ENCODE measurements around the gene C6orf52. TPM values are rescaled to one million over a fixed set of nuclear protein-coding genes. Genes with fewer than 3 reads are reported as not detected.

The C6orf52 gene
- total and polyA plus RNA-seq, 2 donors (not counting 3 experiments of a cell fraction or from before 2014, with no cell fraction given) = 0.54 TPM; not detected in 1

DNA sequence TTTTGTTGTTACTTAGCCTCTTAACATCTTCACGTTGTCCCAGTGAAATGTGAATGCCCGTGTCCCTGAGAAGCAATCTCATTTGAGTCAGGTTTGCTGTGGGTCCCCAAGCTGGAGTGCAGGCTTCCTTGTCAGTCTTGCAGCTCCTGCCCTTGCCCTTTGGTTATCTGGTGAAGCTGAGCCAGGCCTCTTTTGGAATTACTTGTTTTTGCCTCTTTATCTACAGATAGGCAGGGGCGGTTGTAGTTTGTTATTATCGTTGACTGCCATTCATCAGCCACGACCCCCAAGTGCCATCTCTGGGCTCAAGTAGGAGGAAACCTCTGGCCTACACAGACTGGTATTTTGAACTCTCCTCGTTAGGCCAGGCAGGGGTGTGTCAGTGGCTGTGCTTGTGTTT, 30.6 kb upstream of the C6orf52 start:
- ChIA-PET CTCF (no interaction called here), POLR2A (no interaction called here)
- intact Hi-C loops (cut with micrococcal nuclease) = loop anchor here (10.0 kb wide), 1 partner anchor 370 kb away; the partner anchor contains the start of gene SMIM13
- TF ChIP-seq POLR2A (IDR thresholded peaks at IDR 0.05; ENCODE audit: low read depth, low read length) = no peak
- no peak for TF ChIP-seq POLR2AphosphoS5 (IDR thresholded peaks at IDR 0.05; ENCODE audit: insufficient read depth, low read depth, low read length)
- TF ChIP-seq MYC (IDR thresholded peaks at IDR 0.05; ENCODE audit: low read depth, low read length) = no peak
- TF ChIP-seq, protein P1, sequence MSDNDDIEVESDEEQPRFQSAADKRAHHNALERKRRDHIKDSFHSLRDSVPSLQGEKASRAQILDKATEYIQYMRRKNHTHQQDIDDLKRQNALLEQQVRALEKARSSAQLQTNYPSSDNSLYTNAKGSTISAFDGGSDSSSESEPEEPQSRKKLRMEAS (IDR thresholded peaks at IDR 0.05; ENCODE audit: insufficient read depth, insufficient read length) = no peak
- TF ChIP-seq FOS (IDR thresholded peaks at IDR 0.05; ENCODE audit: borderline replicate concordance, insufficient read depth, low read length) = no peak
- TF ChIP-seq JUN (IDR thresholded peaks at IDR 0.05; ENCODE audit: borderline replicate concordance, insufficient read depth, insufficient read length, low read depth) = no peak
- TF ChIP-seq EZH2 (IDR thresholded peaks at IDR 0.05; ENCODE audit: borderline replicate concordance, low read depth, low read length, severe bottlenecking) = no peak
- no peak for TF ChIP-seq GATA2 (IDR thresholded peaks at IDR 0.05; ENCODE audit: insufficient read depth, insufficient read length, low read depth, low read length)
- TF ChIP-seq, protein P2, sequence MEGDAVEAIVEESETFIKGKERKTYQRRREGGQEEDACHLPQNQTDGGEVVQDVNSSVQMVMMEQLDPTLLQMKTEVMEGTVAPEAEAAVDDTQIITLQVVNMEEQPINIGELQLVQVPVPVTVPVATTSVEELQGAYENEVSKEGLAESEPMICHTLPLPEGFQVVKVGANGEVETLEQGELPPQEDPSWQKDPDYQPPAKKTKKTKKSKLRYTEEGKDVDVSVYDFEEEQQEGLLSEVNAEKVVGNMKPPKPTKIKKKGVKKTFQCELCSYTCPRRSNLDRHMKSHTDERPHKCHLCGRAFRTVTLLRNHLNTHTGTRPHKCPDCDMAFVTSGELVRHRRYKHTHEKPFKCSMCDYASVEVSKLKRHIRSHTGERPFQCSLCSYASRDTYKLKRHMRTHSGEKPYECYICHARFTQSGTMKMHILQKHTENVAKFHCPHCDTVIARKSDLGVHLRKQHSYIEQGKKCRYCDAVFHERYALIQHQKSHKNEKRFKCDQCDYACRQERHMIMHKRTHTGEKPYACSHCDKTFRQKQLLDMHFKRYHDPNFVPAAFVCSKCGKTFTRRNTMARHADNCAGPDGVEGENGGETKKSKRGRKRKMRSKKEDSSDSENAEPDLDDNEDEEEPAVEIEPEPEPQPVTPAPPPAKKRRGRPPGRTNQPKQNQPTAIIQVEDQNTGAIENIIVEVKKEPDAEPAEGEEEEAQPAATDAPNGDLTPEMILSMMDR (IDR thresholded peaks at IDR 0.05; ENCODE audit: extremely low read depth in 1 of 2, insufficient read depth in 1 of 2, low read depth in 1 of 2, low read length in 2 of 2) = no peak
- FAIRE-seq (no peak), DNase-seq (ENCODE audit: low read depth, low spot score) (no peak)
- H3K4me3 ChIP-seq (replicated peaks in 1 of 3; ENCODE audit: insufficient read depth in 1 of 3, low read depth in 1 of 3, low read length in 3 of 3) = no peak overlapping the region
- H3K27me3 ChIP-seq (ENCODE audit: control insufficient read depth in 2 of 2, insufficient read depth in 2 of 2, low read length in 2 of 2) = no peaks in the 10 kb centered on the region
- H3K27ac ChIP-seq (ENCODE audit: insufficient read depth, low read depth, low read length) = no peak overlapping the region
- H3K4me1 ChIP-seq (ENCODE audit: control insufficient read depth, extremely low read depth, insufficient read depth, low read length) = peaks cover 10% of the 10 kb centered on the region
- H3K36me3 ChIP-seq (ENCODE audit: control insufficient read depth in 2 of 2, extremely low read depth in 1 of 2, insufficient read depth in 2 of 2, low read length in 2 of 2) = no peaks in the 10 kb centered on the region
- no peaks in the 10 kb centered on the region for H3K79me2 ChIP-seq (ENCODE audit: control insufficient read depth, insufficient read depth, low read length)
- no peak overlapping the region for H2AFZ ChIP-seq (ENCODE audit: low read depth, low read length)
- no peak overlapping the region for H3K4me2 ChIP-seq (ENCODE audit: insufficient read depth, low read length)
- H4K20me1 ChIP-seq (replicated peaks; ENCODE audit: control insufficient read depth, extremely low read depth, insufficient read depth, low read length) = no peaks in the 10 kb centered on the region
- no peak overlapping the region for H3K9ac ChIP-seq (replicated peaks; ENCODE audit: extremely low read depth, insufficient read depth, low read length)
- H3K9me1 ChIP-seq (replicated peaks; ENCODE audit: control insufficient read depth, extremely low read depth, insufficient read depth, low read length) = no peaks in the 10 kb centered on the region
- H3K9me3 ChIP-seq (replicated peaks; ENCODE audit: control insufficient read depth, insufficient read depth, low read length) = no peaks in the 10 kb centered on the region
- no TSS peak for BruUV-seq (replicated peaks)
- dilution Hi-C loops (cut with MboI; ENCODE audit: extremely low pct_ligation_motif_present, low sequenced_read_pairs) = no loop called here

Measured in endothelial cell of umbilical vein (primary cell).